ENCODE measurements around the gene IL4I1. TPM values are rescaled to one million over a fixed set of nuclear protein-coding genes. Genes with fewer than 3 reads are reported as not detected.

Gene IL4I1
- total RNA-seq, 1 experiment from 2014 or later = 0.34 TPM

- DNase-seq (ENCODE audit: low read depth) = no peak
Measured at GRCh38 chr19:49879243-49879963, 17.3 kb downstream of the IL4I1 start.

GRCh38 chr19:49878744-49879070, 18.0 kb downstream of the IL4I1 start:
- no peak for DNase-seq (ENCODE audit: low read depth)

- peak; percentile 96 for DNase-seq (ENCODE audit: low read depth)
Measured at GRCh38 chr19:49877879-49878743, 18.6 kb downstream of the IL4I1 start.

- DNase-seq (ENCODE audit: low read depth) = peak; percentile 100
Measured at GRCh38 chr19:49877020-49877878, 19.4 kb downstream of the IL4I1 start, which contains the start of the genes AKT1S1 and TBC1D17. AKT1S1 (minus strand) TSS chr19:49877355; CDS start chr19:49873295, 4,060 bp downstream. TBC1D17 (plus strand) TSS chr19:49877702; CDS start chr19:49877724, 22 bp downstream.

- DNase-seq (ENCODE audit: low read depth) = peak; percentile 98
Measured at GRCh38 chr19:49876422-49877019, 20.2 kb downstream of the IL4I1 start.

- no peak for DNase-seq (ENCODE audit: low read depth)
Measured at GRCh38 chr19:49875857-49876421, 20.7 kb downstream of the IL4I1 start.

- no peak for DNase-seq (ENCODE audit: low read depth)
Measured at GRCh38 chr19:49875177-49875576, 21.5 kb downstream of the IL4I1 start.

- DNase-seq (ENCODE audit: low read depth) = no peak
Measured at GRCh38 chr19:49874503-49875157, 22.1 kb downstream of the IL4I1 start.

- no peak for DNase-seq (ENCODE audit: low read depth)
Measured at GRCh38 chr19:49873834-49874233, 22.9 kb downstream of the IL4I1 start.

GRCh38 chr19:49873129-49873521, 23.6 kb downstream of the IL4I1 start:
- no peak for DNase-seq (ENCODE audit: low read depth)

GRCh38 chr19:49872245-49873128, 24.2 kb downstream of the IL4I1 start:
- DNase-seq (ENCODE audit: low read depth) = no peak

- DNase-seq (ENCODE audit: low read depth) = no peak
Measured at GRCh38 chr19:49871349-49871985, 25.2 kb downstream of the IL4I1 start.

- no peak for DNase-seq (ENCODE audit: low read depth)
Measured at GRCh38 chr19:49870309-49870901, 26.3 kb downstream of the IL4I1 start.

- DNase-seq (ENCODE audit: low read depth) = peak; percentile 100
Measured at GRCh38 chr19:49869484-49870308, 27.0 kb downstream of the IL4I1 start.

- DNase-seq (ENCODE audit: low read depth) = no peak
Measured at GRCh38 chr19:49869009-49869483, 27.6 kb downstream of the IL4I1 start.

- DNase-seq (ENCODE audit: low read depth) = peak; percentile 90
Measured at GRCh38 chr19:49866933-49867782, 29.5 kb downstream of the IL4I1 start, which contains the start of gene PNKP. PNKP (minus strand) TSS chr19:49867576; CDS start chr19:49867204, 372 bp downstream.
